Measurements from ENCODE around the gene SLC5A9. TPM values are rescaled to one million over a fixed set of nuclear protein-coding genes. Genes with fewer than 3 reads are reported as not detected.
"Not testable (repeated sequence)": the region's sequence is repeated elsewhere in the genome, so short reads cannot be mapped to it uniquely, and the experiment has no call there.

SLC5A9 gene
- total RNA-seq, 6 donors from 2014 or later = 2.9 to 21.0 (median 6.1) TPM

GRCh38 chr1:48292706-48293105 is 70.2 kb downstream of the SLC5A9 start:
- ATAC-seq (ENCODE audit: low FRiP score in 2 of 2) (no peak), DNase-seq (no peak)
- Histone ChIP-seq H3K9me3 (peaks cover 0 to 6% (median 0%) of the 10 kb centered on the region in 4 donors), H3K4me1 (no peaks in the 10 kb centered on the region), H3K36me3 (peaks cover 0 to under 1% (median 0%) of the 10 kb centered on the region in 4 donors), H3K27ac (no peak overlapping the region), H3K4me3 (no peak overlapping the region), H3K27me3 (no peaks in the 10 kb centered on the region)
- 90% methylated on average over 2 to 5 of the region's 5 CpGs for WGBS, 2 donors
- TF ChIP-seq, protein P1, sequence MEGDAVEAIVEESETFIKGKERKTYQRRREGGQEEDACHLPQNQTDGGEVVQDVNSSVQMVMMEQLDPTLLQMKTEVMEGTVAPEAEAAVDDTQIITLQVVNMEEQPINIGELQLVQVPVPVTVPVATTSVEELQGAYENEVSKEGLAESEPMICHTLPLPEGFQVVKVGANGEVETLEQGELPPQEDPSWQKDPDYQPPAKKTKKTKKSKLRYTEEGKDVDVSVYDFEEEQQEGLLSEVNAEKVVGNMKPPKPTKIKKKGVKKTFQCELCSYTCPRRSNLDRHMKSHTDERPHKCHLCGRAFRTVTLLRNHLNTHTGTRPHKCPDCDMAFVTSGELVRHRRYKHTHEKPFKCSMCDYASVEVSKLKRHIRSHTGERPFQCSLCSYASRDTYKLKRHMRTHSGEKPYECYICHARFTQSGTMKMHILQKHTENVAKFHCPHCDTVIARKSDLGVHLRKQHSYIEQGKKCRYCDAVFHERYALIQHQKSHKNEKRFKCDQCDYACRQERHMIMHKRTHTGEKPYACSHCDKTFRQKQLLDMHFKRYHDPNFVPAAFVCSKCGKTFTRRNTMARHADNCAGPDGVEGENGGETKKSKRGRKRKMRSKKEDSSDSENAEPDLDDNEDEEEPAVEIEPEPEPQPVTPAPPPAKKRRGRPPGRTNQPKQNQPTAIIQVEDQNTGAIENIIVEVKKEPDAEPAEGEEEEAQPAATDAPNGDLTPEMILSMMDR (IDR thresholded peaks at IDR 0.05) = no peak
- TF ChIP-seq POLR2AphosphoS5 (IDR thresholded peaks at IDR 0.05) = no peak
- TF ChIP-seq EP300 (IDR thresholded peaks at IDR 0.05) = no peak
- TF ChIP-seq POLR2A (IDR thresholded peaks at IDR 0.05) = no peak

DNA sequence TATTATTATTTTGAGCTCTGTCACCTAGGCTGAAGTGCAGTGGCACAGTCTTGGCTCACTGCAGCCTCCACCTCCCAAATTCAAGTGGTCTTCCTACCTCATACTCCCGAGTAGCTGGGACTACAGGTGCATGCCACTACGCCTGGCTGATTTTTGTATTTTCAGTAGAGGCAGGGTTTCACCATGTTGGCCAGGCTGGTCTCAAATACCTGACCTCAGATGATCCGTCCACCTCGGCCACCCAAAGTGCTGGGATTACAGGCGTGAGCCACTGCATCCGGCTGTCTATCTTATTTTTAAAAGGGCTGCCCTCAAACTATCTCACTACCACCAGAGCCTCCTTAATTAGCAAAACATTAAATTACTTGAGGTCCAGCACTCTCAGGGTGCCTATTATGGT is 71.6 kb downstream of the SLC5A9 start:
- H3K4me1 ChIP-seq; H3K27ac ChIP-seq; H3K27me3 ChIP-seq; DNase-seq; ATAC-seq (ENCODE audit: low FRiP score in 2 of 2); H3K9me3 ChIP-seq; H3K36me3 ChIP-seq; H3K4me3 ChIP-seq: not testable (repeated sequence)
- WGBS, 2 donors = 92 to 94% methylated on average over 6 of the region's 6 CpGs

DNA sequence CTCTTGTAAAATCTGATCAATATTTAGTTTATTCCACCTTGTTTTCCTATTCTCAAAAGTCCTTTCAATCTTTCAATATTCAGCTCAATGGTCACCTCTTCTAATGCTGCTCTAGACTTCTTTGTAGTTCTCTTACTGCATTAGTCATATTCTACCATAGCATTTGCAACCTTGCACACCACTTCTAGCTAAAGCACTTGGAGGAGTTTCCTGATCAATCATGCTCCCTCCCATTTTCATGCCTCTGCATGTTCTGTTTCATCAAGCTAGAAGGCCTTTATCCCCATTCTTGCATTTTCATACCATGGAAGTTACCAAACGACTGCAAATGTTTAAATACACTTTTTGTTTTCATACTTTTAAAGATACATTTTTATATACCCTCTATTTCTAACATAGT is 72.1 kb downstream of the SLC5A9 start:
- H3K36me3 ChIP-seq = peaks cover 0 to 4% (median 1%) of the 10 kb centered on the region in 4 donors
- no peaks in the 10 kb centered on the region for H3K4me1 ChIP-seq
- H3K27ac ChIP-seq = no peak overlapping the region
- H3K27me3 ChIP-seq = no peaks in the 10 kb centered on the region
- no peak overlapping the region for H3K4me3 ChIP-seq
- no peaks in the 10 kb centered on the region for H3K9me3 ChIP-seq
- ATAC-seq (ENCODE audit: low FRiP score in 2 of 2) = no peak
- no peak for DNase-seq
- TF ChIP-seq, protein P1 (IDR thresholded peaks at IDR 0.05) = no peak
- WGBS, 2 donors = 67 to 78% methylated on average over 1 of the region's 1 CpG

Other genes with a start within 250 kb of the SLC5A9 start
- 1 to 10 TPM in 2 of 6 donors, under 1 TPM in 4; under 0.01 to 2.1 (median 0.62) TPM for gene TRABD2B, start 225.3 kb upstream of the SLC5A9 start, total RNA-seq
- 10 to 100 TPM in 5 of 6 donors, 1 to 10 TPM in 1; 9.4 to 31.6 (median 21.0) TPM for gene SPATA6, start 249.5 kb downstream of the SLC5A9 start, total RNA-seq

Measured in upper lobe of left lung (tissue), 6 donors.